Keratinocyte (primary cell): ENCODE results near the gene SLC5A5. TPM values are rescaled to one million over a fixed set of nuclear protein-coding genes. Genes with fewer than 3 reads are reported as not detected.

Experiments
- DNase-seq: peaks from one replicate; pipeline ENCODE4 v3.0.0-alpha.2; 2011; ENCODE audit warnings: low read depth, missing footprints, low spot score
- FAIRE-seq: peaks from 2 replicates; lab custom pipeline; 2011; peaks lifted over from hg19 to GRCh38; lab: Jason Lieb, UNC
- H2AFZ ChIP-seq: 2 replicates; pipeline ENCODE4 v1.6.0; 2012; ENCODE audit warnings: low read length, control low read depth, inconsistent platforms; ENCODE audit not compliant: control insufficient read depth
- H3K27ac ChIP-seq: 2 replicates; pipeline ENCODE4 v1.5.1; 2011; ENCODE audit warnings: low read length; ENCODE audit not compliant: control insufficient read depth, insufficient read depth
- H3K27me3 ChIP-seq: 3 replicates; pipeline ENCODE4 v1.6.0; 2011; ENCODE audit warnings: low read length; ENCODE audit not compliant: control insufficient read depth, insufficient read depth; ENCODE audit errors: extremely low read depth
- H3K36me3 ChIP-seq, 2 experiments: 2 replicates in 1 of 2; 3 replicates in 1 of 2; pipeline ENCODE4 v1.5.1; 2011; ENCODE audit warnings: low read length in 2 of 2, mild to moderate bottlenecking in 1 of 2; ENCODE audit not compliant: control insufficient read depth in 2 of 2, insufficient read depth in 2 of 2; ENCODE audit errors: extremely low read depth in 1 of 2
- H3K4me1 ChIP-seq: 3 replicates; pipeline ENCODE4 v1.5.1; 2011; ENCODE audit warnings: low read length; ENCODE audit not compliant: control insufficient read depth, insufficient read depth; ENCODE audit errors: extremely low read depth
- H3K4me2 ChIP-seq: 3 replicates; pipeline ENCODE4 v1.6.0; 2011; ENCODE audit warnings: low read depth, low read length; ENCODE audit not compliant: control insufficient read depth, insufficient read depth; ENCODE audit errors: extremely low read depth
- H3K4me3 ChIP-seq, 3 experiments: fragments of 200-600 bp in 1 of 3; sonication (generic) in 1 of 3; 2 replicates in 2 of 3; 3 replicates in 1 of 3; pipeline ENCODE4 v1.5.1; 2011 to 2016; ENCODE audit warnings: low read length in 3 of 3, mild to moderate bottlenecking in 3 of 3, control low read depth in 2 of 3, inconsistent platforms in 1 of 3, low read depth in 1 of 3, mixed read lengths in 1 of 3, mixed run types in 1 of 3, moderate library complexity in 1 of 3; ENCODE audit not compliant: control insufficient read depth in 2 of 3, insufficient read depth in 2 of 3; ENCODE audit errors: extremely low read depth in 1 of 3
- H3K79me2 ChIP-seq: 2 replicates; pipeline ENCODE4 v1.6.0; 2012; ENCODE audit warnings: low read length; ENCODE audit not compliant: control insufficient read depth, insufficient read depth
- H3K9ac ChIP-seq: 3 replicates; pipeline ENCODE4 v1.6.0; 2011; ENCODE audit warnings: low read length; ENCODE audit not compliant: control insufficient read depth, insufficient read depth; ENCODE audit errors: extremely low read depth
- H3K9me1 ChIP-seq: 3 replicates; pipeline ENCODE4 v1.6.0; 2011; ENCODE audit warnings: low read length; ENCODE audit not compliant: control insufficient read depth, insufficient read depth; ENCODE audit errors: extremely low read depth
- H3K9me3 ChIP-seq: 2 replicates; pipeline ENCODE4 v1.5.1; 2012; ENCODE audit warnings: low read depth, low read length; ENCODE audit not compliant: control insufficient read depth
- H4K20me1 ChIP-seq: 3 replicates; pipeline ENCODE4 v1.6.0; 2011; ENCODE audit warnings: low read length; ENCODE audit not compliant: control insufficient read depth, insufficient read depth; ENCODE audit errors: extremely low read depth
- EZH2 ChIP-seq: IDR thresholded peaks from one replicate; pipeline ENCODE4 v1.6.1; 2012; ENCODE audit warnings: inconsistent platforms, mild to moderate bottlenecking, low read length, moderate library complexity
- dilution Hi-C: fragments of 300-500 bp; cut with MboI; formaldehyde crosslinking; loops from one replicate; pipeline ENCODE4 v1.7.0; 2020; ENCODE audit warnings: low sequenced_read_pairs; ENCODE audit not compliant: extremely low pct_ligation_motif_present
- polyA plus RNA-seq, 5 experiments: library from polyadenylated mRNA; depleted of rRNA in 3 of 5; stranded (reverse) in 3 of 5; stranded (forward) in 1 of 5; unstranded in 1 of 5; fragments of >200 nt; gene quantifications; 1 replicate in 1 of 5; 2 replicates in 3 of 5; 3 replicates in 1 of 5; pipeline versions ENCODE4 v1.2.1 to v1.2.3, GENCODE V29; 2011 to 2012; ENCODE audit warnings: missing spikeins in 2 of 5, low read depth in 1 of 5, low replicate concordance in 1 of 5
- TF ChIP-seq, protein P1 (sequence below), 3 experiments: IDR thresholded peaks in 1 of 3; conservative IDR thresholded peaks in 1 of 3; optimal IDR thresholded peaks in 1 of 3; 2 replicates in 2 of 3; 3 replicates in 1 of 3; pipeline versions ENCODE3 to v1.5.1; 2011; ENCODE audit warnings: low read length in 3 of 3, mild to moderate bottlenecking in 3 of 3, moderate library complexity in 2 of 3, control low read depth in 1 of 3, inconsistent platforms in 1 of 3; ENCODE audit not compliant: insufficient read depth in 2 of 3; ENCODE audit errors: extremely low read depth in 1 of 3

Gene SLC5A5
- polyA plus RNA-seq, 1 donor (not counting 4 experiments of a cell fraction or from before 2014, with no cell fraction given): not detected

- H3K4me3 ChIP-seq: no peak within 1 kb of the TSS
- TF ChIP-seq, protein P1, sequence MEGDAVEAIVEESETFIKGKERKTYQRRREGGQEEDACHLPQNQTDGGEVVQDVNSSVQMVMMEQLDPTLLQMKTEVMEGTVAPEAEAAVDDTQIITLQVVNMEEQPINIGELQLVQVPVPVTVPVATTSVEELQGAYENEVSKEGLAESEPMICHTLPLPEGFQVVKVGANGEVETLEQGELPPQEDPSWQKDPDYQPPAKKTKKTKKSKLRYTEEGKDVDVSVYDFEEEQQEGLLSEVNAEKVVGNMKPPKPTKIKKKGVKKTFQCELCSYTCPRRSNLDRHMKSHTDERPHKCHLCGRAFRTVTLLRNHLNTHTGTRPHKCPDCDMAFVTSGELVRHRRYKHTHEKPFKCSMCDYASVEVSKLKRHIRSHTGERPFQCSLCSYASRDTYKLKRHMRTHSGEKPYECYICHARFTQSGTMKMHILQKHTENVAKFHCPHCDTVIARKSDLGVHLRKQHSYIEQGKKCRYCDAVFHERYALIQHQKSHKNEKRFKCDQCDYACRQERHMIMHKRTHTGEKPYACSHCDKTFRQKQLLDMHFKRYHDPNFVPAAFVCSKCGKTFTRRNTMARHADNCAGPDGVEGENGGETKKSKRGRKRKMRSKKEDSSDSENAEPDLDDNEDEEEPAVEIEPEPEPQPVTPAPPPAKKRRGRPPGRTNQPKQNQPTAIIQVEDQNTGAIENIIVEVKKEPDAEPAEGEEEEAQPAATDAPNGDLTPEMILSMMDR (optimal IDR thresholded peaks at IDR 0.05 in 1 of 3, IDR thresholded peaks at IDR 0.05 in 1 of 3, conservative IDR thresholded peaks at IDR 0.05 in 1 of 3; ENCODE audit: extremely low read depth in 1 of 3, insufficient read depth in 2 of 3, low read length in 3 of 3): no peak
- no peak for TF ChIP-seq EZH2
Observed at GRCh38 chr19:17847538-17848366, 24.0 kb upstream of the SLC5A5 start, which contains the start of gene JAK3. JAK3 (minus strand) TSS chr19:17847982; CDS start chr19:17844417, 3,565 bp downstream.

DNA sequence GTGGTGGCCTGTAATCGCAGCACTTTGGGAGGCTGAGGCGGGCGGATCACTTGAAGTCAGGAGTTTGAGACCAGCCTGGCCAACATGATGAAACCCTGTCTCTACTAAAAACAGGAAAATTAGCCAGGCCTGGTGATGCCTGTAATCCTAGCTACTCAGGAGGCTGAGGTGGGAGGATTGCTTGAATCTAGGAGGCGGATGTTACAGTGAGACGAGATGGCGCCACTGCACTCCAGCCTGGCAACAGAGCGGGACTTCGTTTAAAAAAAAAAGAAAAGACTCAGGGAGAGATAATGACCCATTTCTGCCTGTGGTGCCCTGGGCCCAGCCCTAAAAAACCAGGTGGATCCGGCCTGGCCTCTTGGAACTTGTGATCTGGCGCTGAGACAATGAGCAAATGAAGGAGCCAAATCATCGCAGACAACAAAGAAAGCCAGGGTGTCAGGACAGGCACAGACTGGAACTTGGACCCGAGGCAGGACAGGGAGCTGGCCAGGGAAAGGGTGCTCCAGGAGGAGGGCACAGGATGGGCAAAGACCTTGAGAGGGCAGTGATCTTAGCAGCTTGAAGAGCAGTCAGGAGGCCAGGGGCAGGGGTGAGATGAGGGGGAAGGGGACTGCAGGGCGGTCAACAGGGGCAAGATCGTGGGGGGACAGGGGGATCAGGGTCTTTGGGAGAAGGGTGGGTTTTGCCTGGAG, 23.0 kb upstream of the SLC5A5 start:
- no peak overlapping the region for H3K4me3 ChIP-seq
- H3K9ac ChIP-seq: peak overlapping the region; percentile 22
- TF ChIP-seq, protein P1 (optimal IDR thresholded peaks at IDR 0.05 in 1 of 3, IDR thresholded peaks at IDR 0.05 in 1 of 3, conservative IDR thresholded peaks at IDR 0.05 in 1 of 3; ENCODE audit: extremely low read depth in 1 of 3, insufficient read depth in 2 of 3, low read length in 3 of 3): no peak
- no peak for TF ChIP-seq EZH2
- no peaks in the 10 kb centered on the region for H3K27me3 ChIP-seq
- no peaks in the 10 kb centered on the region for H4K20me1 ChIP-seq
- no peak for DNase-seq
- H3K9me3 ChIP-seq: no peaks in the 10 kb centered on the region
- no peaks in the 10 kb centered on the region for H3K79me2 ChIP-seq
- dilution Hi-C loops: no loop called here
- peak overlapping the region; percentile 96 for H2AFZ ChIP-seq
- no peak overlapping the region for H3K4me2 ChIP-seq
- peaks cover 3% of the 10 kb centered on the region for H3K9me1 ChIP-seq
- no peak for FAIRE-seq
- H3K4me1 ChIP-seq: peaks cover 17% of the 10 kb centered on the region
- H3K36me3 ChIP-seq: no peaks in the 10 kb centered on the region
- no peak overlapping the region for H3K27ac ChIP-seq

More at GRCh38 chr19:17847538-17848366, 24.0 kb upstream of the SLC5A5 start, which contains the start of gene JAK3:
- peak within 1 kb of the TSS; percentile 22 for H3K4me2 ChIP-seq
- H4K20me1 ChIP-seq: no peaks in the 10 kb centered on the region
- H3K27me3 ChIP-seq: no peaks in the 10 kb centered on the region
- H3K9me1 ChIP-seq: peaks cover 3% of the 10 kb centered on the region
- peak within 1 kb of the TSS; percentile 22 for H3K9ac ChIP-seq
- no peaks in the 10 kb centered on the region for H3K9me3 ChIP-seq
- peak within 1 kb of the TSS; percentile 96 for H2AFZ ChIP-seq
- dilution Hi-C loops: no loop called here
- peaks cover 17% of the 10 kb centered on the region for H3K4me1 ChIP-seq
- no peak for DNase-seq
- FAIRE-seq: no peak
- H3K79me2 ChIP-seq: no peaks in the 10 kb centered on the region
- no peak within 1 kb of the TSS for H3K27ac ChIP-seq
- H3K36me3 ChIP-seq: no peaks in the 10 kb centered on the region
